Hepatocyte (in vitro differentiated cells): ENCODE data around the gene MYO5A.

ENCODE experiments used
- CTCF ChIP-seq: fragments of 200-600 bp; sonication (generic); IDR thresholded peaks from 2 replicates; pipeline ENCODE4 v1.5.1; 2016; ENCODE audit warnings: antibody characterized with exemption, mild to moderate bottlenecking; ENCODE audit not compliant: poor library complexity
- EZH2 ChIP-seq: fragments of 200-600 bp; sonication (generic); IDR thresholded peaks from 2 replicates; pipeline ENCODE4 v1.6.1; 2016; ENCODE audit warnings: antibody characterized with exemption, mild to moderate bottlenecking, borderline replicate concordance
- EZH2phosphoT487 ChIP-seq: fragments of 200-600 bp; sonication (generic); IDR thresholded peaks from one replicate; pipeline ENCODE4 v1.6.1; 2018; ENCODE audit warnings: antibody characterized with exemption, mild to moderate bottlenecking, low read depth, moderate library complexity; ENCODE audit not compliant: unreplicated experiment, severe bottlenecking

GRCh38 chr15:52360229-52361203, 168.2 kb downstream of the MYO5A start:
- TF ChIP-seq EZH2 (no peak), CTCF (no peak), EZH2phosphoT487 (no peak)
